Measurements from ENCODE around the gene TNS1.

Gene TNS1

GRCh38 chr2:217979151-217979811, 23.5 kb downstream of the TNS1 start:
- no peak for DNase-seq

GRCh38 chr2:217978536-217979150, 24.2 kb downstream of the TNS1 start:
- no peak for DNase-seq

GRCh38 chr2:217977840-217978535, 24.8 kb downstream of the TNS1 start:
- DNase-seq: no peak

- DNase-seq: no peak
These were observed 26.5 kb downstream of the TNS1 start for GRCh38 chr2:217976301-217976700.

- DNase-seq: no peak
These were observed 27.2 kb downstream of the TNS1 start for GRCh38 chr2:217975626-217976025.

GRCh38 chr2:217974389-217975005, 28.3 kb downstream of the TNS1 start:
- no peak for DNase-seq

GRCh38 chr2:217973008-217973787, 29.6 kb downstream of the TNS1 start:
- no peak for DNase-seq

- DNase-seq: no peak
These were observed 30.3 kb downstream of the TNS1 start for GRCh38 chr2:217972490-217972889.

- no peak for DNase-seq
These were observed 30.8 kb downstream of the TNS1 start for GRCh38 chr2:217972037-217972436.

GRCh38 chr2:217971166-217971565, 31.6 kb downstream of the TNS1 start:
- DNase-seq: no peak

GRCh38 chr2:217970206-217970605, 32.6 kb downstream of the TNS1 start:
- DNase-seq: no peak

GRCh38 chr2:217969588-217969987, 33.2 kb downstream of the TNS1 start:
- no peak for DNase-seq

GRCh38 chr2:217968023-217968422, 34.8 kb downstream of the TNS1 start:
- DNase-seq: no peak

GRCh38 chr2:217966423-217967070, 36.2 kb downstream of the TNS1 start:
- DNase-seq: no peak

GRCh38 chr2:217964275-217965161, 38.3 kb downstream of the TNS1 start:
- no peak for DNase-seq

GRCh38 chr2:217960351-217960750, 42.4 kb downstream of the TNS1 start:
- DNase-seq: no peak

- DNase-seq: no peak
These were observed 43.1 kb downstream of the TNS1 start for GRCh38 chr2:217959723-217960122.

GRCh38 chr2:217958884-217959225, 43.9 kb downstream of the TNS1 start:
- no peak for DNase-seq

GRCh38 chr2:217958206-217958883, 44.5 kb downstream of the TNS1 start:
- no peak for DNase-seq

GRCh38 chr2:217956586-217957457, 46.0 kb downstream of the TNS1 start:
- DNase-seq: no peak
